Activated B cell treated with CpG ODN at 0.5 μM for 24 hours (primary cell): ENCODE data around the gene SRXN1. TPM values are rescaled to one million over a fixed set of nuclear protein-coding genes. Genes with fewer than 3 reads are reported as not detected.
A peak's percentile ranks its signal among the peaks of the same experiment; 100 is the strongest.

Experiments used
- ATAC-seq: fragments of 200-7000 bp; cut with Tn5 transposase; one replicate; pipeline ENCODE4 v1.10.0; 2021; ENCODE audit warnings: low read depth, mild to moderate bottlenecking, moderate library complexity
- CTCF ChIA-PET: fragments of 350-600 bp; sonication (Branson Sonifier 250); formaldehyde crosslinking; loops from one replicate; lab custom pipeline; 2021; ENCODE audit warnings: antibody characterized with exemption; lab: Charles Lee
- POLR2A ChIA-PET: fragments of 350-600 bp; sonication (Branson Sonifier 250); formaldehyde crosslinking; loops from one replicate; lab custom pipeline; 2021; ENCODE audit warnings: antibody characterized with exemption; lab: Charles Lee
- DNase-seq: peaks from one replicate; pipeline ENCODE4 v3.0.0; 2022
- H3K27ac Mint-ChIP-seq: one replicate; pipeline ENCODE4 v1.8.0; 2020; ENCODE audit warnings: mixed read lengths
- H3K27me3 Mint-ChIP-seq: one replicate; pipeline ENCODE4 v1.8.0; 2021; ENCODE audit warnings: mixed read lengths
- H3K36me3 Mint-ChIP-seq: one replicate; pipeline ENCODE4 v1.8.0; 2021; ENCODE audit warnings: low read depth, mixed read lengths
- H3K4me1 Mint-ChIP-seq: one replicate; pipeline ENCODE4 v1.8.0; 2021; ENCODE audit warnings: mixed read lengths
- H3K4me3 Mint-ChIP-seq: one replicate; pipeline ENCODE4 v1.8.0; 2020; ENCODE audit warnings: mild to moderate bottlenecking, mixed read lengths
- H3K9me3 Mint-ChIP-seq: one replicate; pipeline ENCODE4 v1.8.0; 2020; ENCODE audit warnings: mixed read lengths
- CTCF ChIP-seq: fragments of 200-600 bp; IDR thresholded peaks from one replicate; pipeline ENCODE4 v1.8.0; 2022; ENCODE audit warnings: antibody characterized with exemption, mild to moderate bottlenecking
- intact Hi-C: fragments of 100-400 bp; cut with micrococcal nuclease; formaldehyde crosslinking; loops from one replicate; pipeline ENCODE4 v1.15.1; 2024
- total RNA-seq: library from RNA; stranded (reverse); gene quantifications from 2 replicates; pipeline ENCODE4 v1.2.3, GENCODE V29; 2022

The SRXN1 gene
- total RNA-seq, 1 donor from 2014 or later = 7.4 TPM

GRCh38 chr20:680638-681187 is 27.7 kb upstream of the SRXN1 start:
- POLR2A ChIA-PET = no interaction called here
- peaks cover 39% of the 10 kb centered on the region for H3K27me3 Mint-ChIP-seq
- H3K9me3 Mint-ChIP-seq = no peaks in the 10 kb centered on the region
- DNase-seq = no peak
- H3K4me1 Mint-ChIP-seq = peaks cover 12% of the 10 kb centered on the region
- CTCF ChIA-PET = no interaction called here
- TF ChIP-seq CTCF = no peak
- H3K36me3 Mint-ChIP-seq = no peaks in the 10 kb centered on the region
- no peak overlapping the region for H3K4me3 Mint-ChIP-seq
- intact Hi-C loops = no loop called here
- ATAC-seq = no peak
- no peak overlapping the region for H3K27ac Mint-ChIP-seq

- ATAC-seq (no peak), DNase-seq (no peak)
- no peak for TF ChIP-seq CTCF
- Mint-ChIP-seq H3K4me3 (no peak overlapping the region), H3K4me1 (peaks cover 13% of the 10 kb centered on the region), H3K27ac (no peak overlapping the region), H3K36me3 (no peaks in the 10 kb centered on the region), H3K27me3 (peaks cover 51% of the 10 kb centered on the region), H3K9me3 (no peaks in the 10 kb centered on the region)
- intact Hi-C loops = no loop called here
- CTCF ChIA-PET = no interaction called here
- POLR2A ChIA-PET = no interaction called here
These were observed 25.0 kb upstream of the SRXN1 start for GRCh38 chr20:677957-678356.

- Mint-ChIP-seq H3K9me3 (no peaks in the 10 kb centered on the region), H3K4me3 (no peak overlapping the region), H3K4me1 (peaks cover 13% of the 10 kb centered on the region), H3K27me3 (peaks cover 52% of the 10 kb centered on the region), H3K27ac (no peak overlapping the region), H3K36me3 (no peaks in the 10 kb centered on the region)
- ATAC-seq (no peak), DNase-seq (no peak)
- POLR2A ChIA-PET = interaction anchor here (0.6 kb wide), 1 partner anchor 16 kb away, joined by 3 read pairs; no protein-coding TSS in a partner anchor
- intact Hi-C loops = no loop called here
- CTCF ChIA-PET = no interaction called here
- TF ChIP-seq CTCF = no peak
These were observed 24.0 kb upstream of the SRXN1 start for GRCh38 chr20:676967-677366.

GRCh38 chr20:676315-676937 is 23.4 kb upstream of the SRXN1 start:
- POLR2A ChIA-PET = interaction anchor here (0.6 kb wide), 1 partner anchor 16 kb away, joined by 3 read pairs; no protein-coding TSS in a partner anchor
- Mint-ChIP-seq H3K4me3 (peak overlapping the region; percentile 7), H3K27me3 (peaks cover 57% of the 10 kb centered on the region), H3K36me3 (no peaks in the 10 kb centered on the region), H3K27ac (no peak overlapping the region), H3K4me1 (peaks cover 13% of the 10 kb centered on the region), H3K9me3 (no peaks in the 10 kb centered on the region)
- DNase-seq (no peak), ATAC-seq (peak; percentile 47)
- CTCF ChIA-PET = no interaction called here
- TF ChIP-seq CTCF = no peak
- intact Hi-C loops = no loop called here

- CTCF ChIA-PET = no interaction called here
- Mint-ChIP-seq H3K27ac (no peak within 1 kb of the TSS), H3K4me3 (peak within 1 kb of the TSS; percentile 9), H3K9me3 (no peaks in the 10 kb centered on the region), H3K27me3 (peaks cover 65% of the 10 kb centered on the region), H3K36me3 (no peaks in the 10 kb centered on the region), H3K4me1 (peaks cover 13% of the 10 kb centered on the region)
- intact Hi-C loops = no loop called here
- POLR2A ChIA-PET = no interaction called here
- ATAC-seq (peak; percentile 58), DNase-seq (peak; percentile 32)
- no peak for TF ChIP-seq CTCF
These were observed 22.7 kb upstream of the SRXN1 start, which contains the start of gene SCRT2 for GRCh38 chr20:675453-676314. Gene SCRT2, minus strand, starts transcription at chr20:675802. Its CDS starts 201 bp downstream, at chr20:675601.
